Neural cell (in vitro differentiated cells): Measurements from ENCODE around the gene KLHL22.
"Not testable (repeated sequence)": the region's sequence is repeated elsewhere in the genome, so short reads cannot be mapped to it uniquely, and the experiment has no call there.

Source experiments
- CTCF ChIP-seq: fragments of 450-650 bp; IDR thresholded peaks from 2 replicates; pipeline ENCODE4 v1.5.1; 2014; ENCODE audit warnings: antibody characterized with exemption, mild to moderate bottlenecking, moderate library complexity; ENCODE audit not compliant: poor library complexity, severe bottlenecking
- EZH2 ChIP-seq: fragments of 200-600, 300-800 bp; shearing (Covaris generic), sonication (generic); IDR thresholded peaks from 2 replicates; pipeline ENCODE4 v1.6.1; 2014; ENCODE audit warnings: antibody characterized with exemption, low read length, borderline replicate concordance, mild to moderate bottlenecking; ENCODE audit not compliant: insufficient read depth, poor library complexity, severe bottlenecking
- RAD21 ChIP-seq: fragments of 450-650 bp; conservative IDR thresholded peaks from 2 replicates; pipeline ENCODE4 v1.6.1; 2014; ENCODE audit warnings: antibody characterized with exemption, mild to moderate bottlenecking, moderate library complexity
- TF ChIP-seq, protein P1 (sequence below): IDR thresholded peaks from 2 replicates; pipeline ENCODE4 v1.6.1; 2012; ENCODE audit warnings: borderline replicate concordance

GRCh38 chr22:20415699-20416098, 79.9 kb downstream of the KLHL22 start:
- TF ChIP-seq RAD21, CTCF, EZH2: not testable (repeated sequence)
- TF ChIP-seq, protein P1, sequence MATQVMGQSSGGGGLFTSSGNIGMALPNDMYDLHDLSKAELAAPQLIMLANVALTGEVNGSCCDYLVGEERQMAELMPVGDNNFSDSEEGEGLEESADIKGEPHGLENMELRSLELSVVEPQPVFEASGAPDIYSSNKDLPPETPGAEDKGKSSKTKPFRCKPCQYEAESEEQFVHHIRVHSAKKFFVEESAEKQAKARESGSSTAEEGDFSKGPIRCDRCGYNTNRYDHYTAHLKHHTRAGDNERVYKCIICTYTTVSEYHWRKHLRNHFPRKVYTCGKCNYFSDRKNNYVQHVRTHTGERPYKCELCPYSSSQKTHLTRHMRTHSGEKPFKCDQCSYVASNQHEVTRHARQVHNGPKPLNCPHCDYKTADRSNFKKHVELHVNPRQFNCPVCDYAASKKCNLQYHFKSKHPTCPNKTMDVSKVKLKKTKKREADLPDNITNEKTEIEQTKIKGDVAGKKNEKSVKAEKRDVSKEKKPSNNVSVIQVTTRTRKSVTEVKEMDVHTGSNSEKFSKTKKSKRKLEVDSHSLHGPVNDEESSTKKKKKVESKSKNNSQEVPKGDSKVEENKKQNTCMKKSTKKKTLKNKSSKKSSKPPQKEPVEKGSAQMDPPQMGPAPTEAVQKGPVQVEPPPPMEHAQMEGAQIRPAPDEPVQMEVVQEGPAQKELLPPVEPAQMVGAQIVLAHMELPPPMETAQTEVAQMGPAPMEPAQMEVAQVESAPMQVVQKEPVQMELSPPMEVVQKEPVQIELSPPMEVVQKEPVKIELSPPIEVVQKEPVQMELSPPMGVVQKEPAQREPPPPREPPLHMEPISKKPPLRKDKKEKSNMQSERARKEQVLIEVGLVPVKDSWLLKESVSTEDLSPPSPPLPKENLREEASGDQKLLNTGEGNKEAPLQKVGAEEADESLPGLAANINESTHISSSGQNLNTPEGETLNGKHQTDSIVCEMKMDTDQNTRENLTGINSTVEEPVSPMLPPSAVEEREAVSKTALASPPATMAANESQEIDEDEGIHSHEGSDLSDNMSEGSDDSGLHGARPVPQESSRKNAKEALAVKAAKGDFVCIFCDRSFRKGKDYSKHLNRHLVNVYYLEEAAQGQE, result not testable (repeated sequence)
